ENCODE measurements around the gene NUBPL.

The NUBPL gene

GRCh38 chr14:31536201-31536960 is 24.8 kb upstream of the NUBPL start:
- H3K27ac ChIP-seq: no peak overlapping the region
- intact Hi-C loops (cut with DNase I; ENCODE audit: low total_unique reads): no loop called here
- no peak for TF ChIP-seq CTCF (IDR thresholded peaks at IDR 0.05)

GRCh38 chr14:31541702-31542101 is 19.5 kb upstream of the NUBPL start:
- DNase-seq: no peak
- intact Hi-C loops (cut with DNase I; ENCODE audit: low total_unique reads): no loop called here
- H3K36me3 ChIP-seq: no peaks in the 10 kb centered on the region
- no peaks in the 10 kb centered on the region for H3K4me1 ChIP-seq
- H3K4me3 ChIP-seq: no peak overlapping the region
- no peak overlapping the region for H3K27ac ChIP-seq
- no peaks in the 10 kb centered on the region for H3K9me3 ChIP-seq
- H3K27me3 ChIP-seq: no peaks in the 10 kb centered on the region
- no peak for TF ChIP-seq CTCF (IDR thresholded peaks at IDR 0.05)

More at GRCh38 chr14:31536201-31536960, 24.8 kb upstream of the NUBPL start:
- Histone ChIP-seq H3K9me3 (no peaks in the 10 kb centered on the region), H3K4me1 (no peaks in the 10 kb centered on the region), H3K36me3 (no peaks in the 10 kb centered on the region), H3K4me3 (no peak overlapping the region), H3K27me3 (no peaks in the 10 kb centered on the region)
- DNase-seq: no peak

- no peak for DNase-seq
- intact Hi-C loops (cut with DNase I; ENCODE audit: low total_unique reads): no loop called here
- no peak overlapping the region for H3K4me3 ChIP-seq
Measured at GRCh38 chr14:31543969-31544799, 17.0 kb upstream of the NUBPL start.

GRCh38 chr14:31544816-31545215 is 16.4 kb upstream of the NUBPL start:
- H3K4me3 ChIP-seq: no peak overlapping the region
- no peaks in the 10 kb centered on the region for H3K4me1 ChIP-seq
- TF ChIP-seq CTCF (IDR thresholded peaks at IDR 0.05): no peak
- H3K9me3 ChIP-seq: no peaks in the 10 kb centered on the region
- no peaks in the 10 kb centered on the region for H3K27me3 ChIP-seq
- no peak for DNase-seq
- no peaks in the 10 kb centered on the region for H3K36me3 ChIP-seq
- H3K27ac ChIP-seq: no peak overlapping the region
- intact Hi-C loops (cut with DNase I; ENCODE audit: low total_unique reads): no loop called here

More at GRCh38 chr14:31543969-31544799, 17.0 kb upstream of the NUBPL start:
- Histone ChIP-seq H3K27me3 (no peaks in the 10 kb centered on the region), H3K9me3 (no peaks in the 10 kb centered on the region), H3K27ac (no peak overlapping the region), H3K4me1 (no peaks in the 10 kb centered on the region), H3K36me3 (no peaks in the 10 kb centered on the region)
- no peak for TF ChIP-seq CTCF (IDR thresholded peaks at IDR 0.05)

- no peak for TF ChIP-seq CTCF (IDR thresholded peaks at IDR 0.05)
- Histone ChIP-seq H3K4me3 (no peak overlapping the region), H3K27ac (no peak overlapping the region), H3K27me3 (no peaks in the 10 kb centered on the region), H3K36me3 (no peaks in the 10 kb centered on the region), H3K4me1 (no peaks in the 10 kb centered on the region), H3K9me3 (no peaks in the 10 kb centered on the region)
- no peak for DNase-seq
- intact Hi-C loops (cut with DNase I; ENCODE audit: low total_unique reads): no loop called here
Measured at GRCh38 chr14:31545328-31545727, 15.9 kb upstream of the NUBPL start.
